HG03108 (cell line): ENCODE data around the gene GTPBP8.

Experiments
- ATAC-seq: cut with Tn5 transposase; IDR thresholded peaks from one replicate; pipeline ENCODE4 v1.9.1; 2021; ENCODE audit warnings: moderate library complexity; ENCODE audit not compliant: unreplicated experiment

GTPBP8 gene

GRCh38 chr3:112990672-112991602 lies at the start of gene GTPBP8:
Gene GTPBP8 (plus strand): TSS chr3:112990984. CDS start chr3:112991000, 16 bp downstream.
- peak; percentile 90 for ATAC-seq

DNA sequence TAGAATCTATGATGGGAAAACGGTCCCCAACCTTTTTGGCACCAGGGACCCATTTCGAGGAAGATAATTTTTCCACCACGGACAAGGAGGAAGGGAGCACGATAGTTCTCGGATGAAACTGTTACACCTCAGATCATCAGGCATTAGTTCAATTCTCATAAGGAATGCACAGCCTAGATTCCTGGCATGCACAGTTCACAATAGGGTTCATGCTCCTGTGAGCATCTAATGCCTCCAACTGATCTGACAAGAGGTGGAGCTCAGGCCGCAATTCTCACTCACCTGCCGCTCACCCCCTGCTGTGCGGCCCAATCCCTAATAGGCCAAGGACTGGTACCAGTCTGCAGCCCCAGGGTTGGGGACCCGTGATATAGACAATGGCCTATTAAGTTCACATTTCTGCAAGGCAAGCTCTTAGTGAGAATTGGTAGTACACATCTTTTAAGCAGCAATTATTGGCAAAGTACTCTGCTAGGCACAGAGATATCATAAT lies 42.4 kb upstream of the GTPBP8 start:
- no peak for ATAC-seq

DNA sequence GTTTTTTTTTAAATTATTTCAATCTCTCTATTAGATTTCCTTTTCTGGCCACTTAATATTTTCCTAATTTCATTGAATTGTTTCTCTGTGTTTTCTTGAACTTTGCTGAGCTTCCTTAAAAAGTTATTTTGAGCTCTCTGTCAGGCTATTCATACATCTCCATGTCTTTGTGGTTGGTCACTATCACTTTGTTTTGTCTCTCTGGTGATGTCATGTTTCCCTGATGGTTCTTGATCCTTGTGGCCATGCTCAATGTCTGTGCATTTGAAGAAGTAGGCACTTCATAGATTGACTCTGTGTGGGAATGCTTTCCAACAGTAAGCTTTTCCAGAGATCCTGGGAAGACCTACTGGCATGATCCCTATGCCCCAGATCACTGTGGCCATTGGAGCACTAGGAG lies 34.4 kb upstream of the GTPBP8 start:
- no peak for ATAC-seq

DNA sequence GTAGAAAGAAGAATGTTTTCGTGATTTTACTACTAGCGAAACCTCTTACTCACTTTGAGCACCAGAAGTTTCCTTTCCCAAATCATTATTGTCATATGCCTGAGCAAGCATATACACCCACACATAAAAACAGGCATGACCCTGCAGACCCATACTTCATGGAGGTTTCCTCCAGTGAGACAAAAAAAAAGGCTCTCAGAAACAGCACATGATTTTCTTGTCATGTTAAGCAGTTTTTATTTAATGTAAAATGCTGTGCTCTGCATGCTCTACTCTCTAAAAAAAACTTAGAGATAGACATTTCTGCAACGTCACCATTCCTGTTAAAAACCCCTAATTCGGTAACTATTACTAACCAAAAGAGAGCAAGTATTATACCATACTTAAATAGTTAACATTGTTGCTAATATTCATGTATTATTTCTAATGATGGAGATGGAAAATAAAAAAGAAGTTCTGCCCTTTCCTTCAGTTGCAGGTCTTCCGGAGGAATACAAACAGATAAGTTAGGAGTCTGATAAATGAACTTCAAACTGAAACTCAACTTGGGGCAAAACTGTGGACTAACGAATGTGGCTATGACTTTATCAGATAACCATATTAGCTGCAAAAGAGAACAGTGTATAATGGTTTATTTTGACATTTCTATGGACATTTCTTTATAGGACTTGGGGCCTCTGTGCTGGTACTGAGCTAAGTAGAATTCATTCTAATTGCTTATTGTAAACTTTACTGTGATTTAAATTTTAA lies 31.8 kb upstream of the GTPBP8 start:
- peak; percentile 80 for ATAC-seq

DNA sequence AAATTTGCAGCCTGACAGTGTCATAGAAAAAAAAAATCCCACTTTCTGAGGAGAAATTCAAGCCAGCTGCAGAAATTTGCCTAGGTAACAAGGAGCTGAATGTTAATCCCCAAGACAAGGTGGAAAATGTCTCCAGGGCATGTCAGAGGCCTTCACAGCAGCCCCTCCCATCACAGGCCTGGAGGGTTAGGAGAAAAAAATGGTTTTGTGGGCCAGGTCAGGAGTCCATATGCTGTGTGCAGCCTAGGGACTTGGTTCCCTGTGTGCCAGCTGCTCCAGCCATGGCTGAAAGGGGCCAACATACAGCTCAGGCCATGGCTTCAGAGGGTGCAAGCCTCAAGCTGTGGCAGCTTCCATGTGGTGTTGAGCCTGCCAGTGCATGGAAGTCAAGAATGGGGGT lies 27.1 kb upstream of the GTPBP8 start:
- no peak for ATAC-seq

DNA sequence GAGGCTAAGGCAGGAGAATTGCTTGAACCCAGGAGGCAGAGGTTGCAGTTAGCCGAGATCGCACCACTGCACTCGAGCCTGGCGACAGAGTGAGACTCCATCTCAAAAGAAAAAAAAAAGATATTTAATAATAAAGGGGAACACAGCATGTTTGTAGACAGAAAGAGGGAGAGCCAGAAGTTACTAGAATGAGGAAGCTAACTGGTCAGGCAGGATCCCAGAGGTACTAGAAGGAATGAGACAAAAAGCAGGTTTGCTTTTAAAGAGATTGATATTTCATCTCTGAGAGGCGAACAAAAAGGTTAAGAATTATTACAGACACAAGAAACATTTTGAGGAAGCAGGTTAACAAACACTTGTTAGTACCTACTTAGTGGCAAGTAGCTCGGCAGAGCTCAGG lies 25.1 kb upstream of the GTPBP8 start:
- ATAC-seq: no peak

DNA sequence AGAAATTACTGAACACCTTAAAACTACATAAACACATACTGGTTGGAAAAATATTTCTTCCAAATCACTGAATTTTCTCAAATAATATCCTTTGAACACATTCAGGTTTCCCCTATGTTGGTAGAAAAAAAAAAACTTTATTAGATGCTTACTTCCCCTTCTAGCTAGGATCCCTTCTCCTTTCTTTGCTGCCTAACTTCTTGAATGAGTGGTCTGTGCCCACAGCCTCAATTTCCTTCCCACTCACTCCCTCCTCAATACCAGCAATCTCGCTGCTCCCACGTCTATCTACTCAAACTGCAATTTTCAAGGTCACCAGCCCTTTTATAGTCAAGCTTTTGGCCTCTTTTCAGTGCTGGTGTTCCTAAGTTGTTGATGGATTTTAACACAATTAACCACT lies 24.2 kb upstream of the GTPBP8 start:
- no peak for ATAC-seq

- no peak for ATAC-seq
Measured at GRCh38 chr3:112967425-112967824, 23.4 kb upstream of the GTPBP8 start.

DNA sequence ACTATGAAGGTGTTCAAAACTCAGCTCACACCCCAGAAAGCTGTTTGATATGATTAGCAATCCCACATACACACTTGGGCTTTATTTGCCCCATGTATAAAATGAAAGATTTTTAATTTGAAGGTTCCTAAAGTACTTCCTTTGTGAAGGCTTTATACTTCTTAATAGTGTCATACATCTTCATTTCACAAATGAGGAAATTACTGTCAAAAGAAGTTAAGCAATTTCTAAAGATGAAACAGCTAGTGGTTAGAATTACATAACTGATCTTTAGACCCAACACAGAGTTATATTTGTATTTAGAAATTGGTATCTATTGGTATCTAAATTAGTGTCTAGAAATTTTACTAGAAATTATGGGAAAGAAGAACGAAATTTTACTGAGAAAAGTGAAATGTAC lies 23.0 kb upstream of the GTPBP8 start:
- ATAC-seq: no peak

- ATAC-seq: no peak
Measured at GRCh38 chr3:112972158-112972557, 18.6 kb upstream of the GTPBP8 start.

DNA sequence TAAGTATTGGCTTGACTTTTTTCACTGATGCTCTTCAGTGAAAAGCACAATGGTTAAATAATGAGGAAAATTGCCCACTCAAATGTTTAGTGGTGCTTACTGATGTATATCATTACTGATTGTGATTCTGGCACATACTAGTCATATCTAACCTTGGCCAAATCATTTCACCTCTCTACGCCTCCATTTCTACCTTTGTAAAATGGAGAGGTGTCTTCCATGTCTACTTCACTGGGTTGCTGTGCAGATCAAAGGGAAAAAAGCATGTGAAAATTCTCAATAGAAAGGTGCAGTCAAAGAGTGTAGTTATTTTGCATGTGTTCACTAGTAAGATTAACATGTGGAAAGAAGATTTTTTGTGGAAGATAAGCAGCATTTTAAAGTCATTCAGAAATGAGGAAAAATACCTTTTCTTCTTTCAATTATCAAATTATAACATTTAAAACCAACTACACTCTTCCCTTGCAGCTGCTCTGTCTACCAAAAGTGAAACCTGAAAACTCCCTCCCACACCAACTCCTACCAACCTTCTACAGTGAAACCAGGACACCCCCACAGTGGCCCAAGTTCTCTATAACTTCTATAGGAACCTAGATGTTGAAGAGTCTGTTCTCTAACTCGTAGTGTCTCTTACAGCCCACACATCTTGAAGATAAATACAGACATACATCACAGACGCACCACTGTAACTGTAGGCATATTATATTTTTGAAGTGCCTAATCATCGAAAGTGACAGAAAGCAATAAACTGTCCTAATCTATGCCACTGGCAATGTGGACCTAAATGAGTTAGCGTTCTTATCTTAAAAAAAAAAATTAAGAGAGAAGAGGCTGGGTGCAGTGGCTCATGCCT lies 17.2 kb upstream of the GTPBP8 start:
- ATAC-seq: peak; percentile 70

- peak; percentile 12 for ATAC-seq
Measured at GRCh38 chr3:112974178-112974517, 16.6 kb upstream of the GTPBP8 start.

GRCh38 chr3:112974894-112975293 lies 15.9 kb upstream of the GTPBP8 start, which contains the start of gene CD200R1:
Gene CD200R1 (minus strand): TSS chr3:112975103. CDS start chr3:112974857, 246 bp downstream.
- ATAC-seq: no peak

GRCh38 chr3:112976001-112976400 lies 14.8 kb upstream of the GTPBP8 start:
- no peak for ATAC-seq

DNA sequence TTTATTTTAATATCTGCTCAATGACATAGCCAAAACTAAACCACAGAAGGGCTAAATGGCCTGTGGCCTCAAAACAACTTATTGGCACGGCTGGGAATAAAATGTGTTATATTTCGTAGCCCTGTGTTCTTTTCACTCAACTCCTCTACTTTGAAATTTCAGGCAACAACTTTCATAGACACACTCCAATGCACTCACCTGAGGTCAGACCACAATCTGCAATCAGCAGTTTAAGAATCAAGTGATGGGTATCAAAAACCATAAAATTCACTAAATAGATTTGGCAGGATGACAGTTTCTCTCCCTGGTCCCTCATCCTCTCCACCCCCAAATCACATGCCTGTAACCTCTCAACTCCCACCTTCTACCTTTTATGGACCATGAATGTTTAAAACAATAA lies 13.8 kb upstream of the GTPBP8 start:
- ATAC-seq: no peak

DNA sequence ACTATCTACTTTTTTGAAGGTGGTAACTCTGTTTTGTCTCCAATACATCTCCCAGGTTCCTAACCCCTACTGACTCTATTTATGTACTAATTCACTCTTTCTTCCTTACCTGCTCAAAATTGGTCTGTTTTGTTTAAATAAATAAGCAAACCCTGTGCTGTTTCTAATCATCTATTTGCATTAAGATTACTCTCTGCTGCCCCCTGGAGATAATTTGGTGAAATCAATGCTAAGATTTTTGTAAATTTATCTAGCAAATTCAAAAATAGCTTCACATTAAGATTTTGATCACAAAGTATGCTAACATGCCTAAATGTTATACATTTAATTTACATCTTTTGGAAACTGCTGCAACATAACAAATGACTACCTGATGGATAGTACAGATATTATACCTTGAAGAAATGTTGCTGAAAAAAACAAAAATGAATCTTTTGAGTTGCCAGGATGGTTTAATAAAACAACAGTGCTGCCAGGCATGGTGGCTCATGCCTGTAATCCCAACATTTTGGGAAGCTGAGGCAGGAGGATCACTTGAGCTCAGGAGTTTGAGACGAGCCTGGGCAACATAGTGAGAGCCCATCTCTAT lies 11.4 kb upstream of the GTPBP8 start:
- ATAC-seq: no peak

GRCh38 chr3:112980080-112980479 lies 10.7 kb upstream of the GTPBP8 start:
- ATAC-seq: no peak

- ATAC-seq: no peak
Measured at GRCh38 chr3:112982710-112983109, 8.1 kb upstream of the GTPBP8 start.

GRCh38 chr3:112984485-112984884 lies 6.3 kb upstream of the GTPBP8 start:
- no peak for ATAC-seq

DNA sequence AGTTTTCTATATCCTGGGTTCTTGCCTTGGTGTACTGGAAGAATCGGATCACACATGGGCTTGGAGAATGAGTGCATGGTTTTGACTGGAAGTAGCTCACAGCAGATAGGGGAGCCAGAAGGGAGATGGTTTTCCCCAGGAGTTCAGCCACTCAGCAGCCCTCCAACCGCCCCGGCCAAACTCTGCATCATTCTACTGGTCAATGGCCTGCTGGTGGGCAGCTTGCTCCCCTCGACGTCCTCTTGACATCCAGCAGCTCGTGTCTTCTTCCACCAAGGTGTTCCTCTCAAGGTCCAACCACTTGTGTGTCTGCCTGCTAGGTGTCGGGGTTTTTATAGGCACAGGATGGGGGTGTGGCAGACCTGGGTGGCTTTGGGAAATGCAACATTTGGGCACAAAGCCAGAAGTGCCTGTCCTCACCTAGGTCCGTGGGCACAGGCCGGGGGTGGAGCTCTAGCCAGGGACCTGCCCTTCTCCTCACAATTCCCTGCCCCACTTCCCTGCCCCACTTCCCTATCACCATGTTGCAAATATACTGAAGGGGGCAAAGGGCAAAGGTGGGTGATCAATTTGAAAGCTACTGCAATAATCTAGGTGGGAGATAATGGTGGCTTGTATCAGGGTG lies 3.0 kb upstream of the GTPBP8 start:
- no peak for ATAC-seq
